CD8-positive, alpha-beta memory T cell (primary cell): ENCODE data around the gene PNPLA1. TPM values are rescaled to one million over a fixed set of nuclear protein-coding genes. Genes with fewer than 3 reads are reported as not detected.

Experiments used
- CTCF ChIA-PET: fragments of 350-600 bp; sonication (Branson Sonifier 250); formaldehyde crosslinking; loops from one replicate; lab custom pipeline; 2021; ENCODE audit warnings: antibody characterized with exemption; lab: Charles Lee
- POLR2A ChIA-PET: fragments of 350-600 bp; sonication (Branson Sonifier 250); formaldehyde crosslinking; loops from one replicate; lab custom pipeline; 2021; ENCODE audit warnings: antibody characterized with exemption; lab: Charles Lee
- DNase-seq, 5 donors: peaks; one replicate each; pipeline versions ENCODE4 v3.0.0 to v3.0.0-alpha.2; 2020 to 2022; ENCODE audit warnings: mixed read lengths in 1 of 5
- H3K27ac ChIP-seq: one replicate; pipeline ENCODE4 v1.7.0; 2013; ENCODE audit warnings: low read depth, mild to moderate bottlenecking, low read length, moderate library complexity
- H3K27me3 ChIP-seq: 2 replicates; pipeline ENCODE4 v1.7.0; 2013; ENCODE audit warnings: low read length, mild to moderate bottlenecking; ENCODE audit not compliant: insufficient read depth, poor library complexity, severe bottlenecking
- H3K36me3 ChIP-seq: 2 replicates; pipeline ENCODE4 v1.7.0; 2013; ENCODE audit warnings: mild to moderate bottlenecking, low read length, moderate library complexity; ENCODE audit not compliant: insufficient read depth
- H3K4me1 ChIP-seq: 2 replicates; pipeline ENCODE4 v1.7.0; 2013; ENCODE audit warnings: mild to moderate bottlenecking, low read length, moderate library complexity; ENCODE audit not compliant: insufficient read depth
- H3K4me3 ChIP-seq: 2 replicates; pipeline ENCODE4 v1.7.0; 2013; ENCODE audit warnings: mild to moderate bottlenecking, low read length
- H3K9me3 ChIP-seq: 2 replicates; pipeline ENCODE4 v1.7.0; 2013; ENCODE audit warnings: mild to moderate bottlenecking, low read length
- H3K27ac Mint-ChIP-seq, 8 donors: one replicate each; pipeline ENCODE4 v1.8.0; 2020 to 2021; ENCODE audit warnings: mixed read lengths in 8 of 8, mild to moderate bottlenecking in 6 of 8, inconsistent platforms in 3 of 8, moderate library complexity in 3 of 8
- H3K27me3 Mint-ChIP-seq, 2 donors: one replicate each; pipeline ENCODE4 v1.8.0; 2020 to 2021; ENCODE audit warnings: mixed read lengths in 2 of 2, mild to moderate bottlenecking in 1 of 2, moderate library complexity in 1 of 2
- H3K36me3 Mint-ChIP-seq, 3 donors: one replicate each; pipeline ENCODE4 v1.8.0; 2020 to 2021; ENCODE audit warnings: mixed read lengths in 3 of 3, inconsistent platforms in 1 of 3, mild to moderate bottlenecking in 1 of 3
- H3K4me1 Mint-ChIP-seq, 3 donors: one replicate each; pipeline ENCODE4 v1.8.0; 2020 to 2021; ENCODE audit warnings: mixed read lengths in 3 of 3, inconsistent platforms in 1 of 3, mild to moderate bottlenecking in 1 of 3
- H3K4me3 Mint-ChIP-seq, 7 donors: one replicate each; pipeline ENCODE4 v1.8.0; 2020 to 2021; ENCODE audit warnings: mixed read lengths in 7 of 7, mild to moderate bottlenecking in 6 of 7, moderate library complexity in 4 of 7, inconsistent platforms in 2 of 7
- H3K9me3 Mint-ChIP-seq, 5 donors: one replicate each; pipeline ENCODE4 v1.8.0; 2020 to 2022; ENCODE audit warnings: mixed read lengths in 5 of 5, mild to moderate bottlenecking in 3 of 5, moderate library complexity in 2 of 5, inconsistent platforms in 1 of 5
- polyA plus RNA-seq: library from polyadenylated mRNA; unstranded; fragments of 300-500 nt; fragmentation: Illumina TruSeq; gene quantifications from one replicate; pipeline ENCODE4 v1.2.3, GENCODE V29; 2021
- total RNA-seq, 2 experiments: library from RNA; stranded (reverse); gene quantifications; one replicate each; pipeline ENCODE4 v1.2.3, GENCODE V29; 2021

The PNPLA1 gene
- total and polyA plus RNA-seq, 3 experiments from 2014 or later, result not detected

GRCh38 chr6:36248980-36249379 is 20.9 kb upstream of the PNPLA1 start:
- no peak for DNase-seq
- peaks cover 0 to 1% of the 10 kb centered on the region in 2 donors for H3K27me3 Mint-ChIP-seq
- no peaks in the 10 kb centered on the region for H3K27me3 ChIP-seq
- H3K36me3 Mint-ChIP-seq, result peaks cover 0 to 4% (median 2%) of the 10 kb centered on the region in 3 donors
- H3K4me3 ChIP-seq, result no peak overlapping the region
- no peaks in the 10 kb centered on the region for H3K9me3 ChIP-seq
- no peaks in the 10 kb centered on the region for H3K4me1 Mint-ChIP-seq
- H3K27ac ChIP-seq, result no peak overlapping the region
- ChIA-PET CTCF (no interaction called here), POLR2A (no interaction called here)
- peak overlapping the region in 1 of 8 donors; percentile 43 for H3K27ac Mint-ChIP-seq
- no peaks in the 10 kb centered on the region for H3K4me1 ChIP-seq
- H3K9me3 Mint-ChIP-seq, result no peaks in the 10 kb centered on the region
- no peak overlapping the region for H3K4me3 Mint-ChIP-seq
- H3K36me3 ChIP-seq, result no peaks in the 10 kb centered on the region

- H3K4me3 Mint-ChIP-seq, result no peak overlapping the region
- H3K9me3 ChIP-seq, result no peaks in the 10 kb centered on the region
- H3K36me3 Mint-ChIP-seq, result peaks cover 0 to 4% (median 2%) of the 10 kb centered on the region in 3 donors
- H3K27ac Mint-ChIP-seq, result peak overlapping the region in 1 of 8 donors; percentile 27
- no peaks in the 10 kb centered on the region for H3K4me1 ChIP-seq
- H3K36me3 ChIP-seq, result no peaks in the 10 kb centered on the region
- DNase-seq, result no peak
- peaks cover 0 to 1% of the 10 kb centered on the region in 2 donors for H3K27me3 Mint-ChIP-seq
- no peak overlapping the region for H3K4me3 ChIP-seq
- no peaks in the 10 kb centered on the region for H3K27me3 ChIP-seq
- ChIA-PET CTCF (no interaction called here), POLR2A (no interaction called here)
- H3K27ac ChIP-seq, result no peak overlapping the region
- no peaks in the 10 kb centered on the region for H3K9me3 Mint-ChIP-seq
- H3K4me1 Mint-ChIP-seq, result no peaks in the 10 kb centered on the region
Observed at GRCh38 chr6:36249536-36249935, 20.3 kb upstream of the PNPLA1 start.

DNA sequence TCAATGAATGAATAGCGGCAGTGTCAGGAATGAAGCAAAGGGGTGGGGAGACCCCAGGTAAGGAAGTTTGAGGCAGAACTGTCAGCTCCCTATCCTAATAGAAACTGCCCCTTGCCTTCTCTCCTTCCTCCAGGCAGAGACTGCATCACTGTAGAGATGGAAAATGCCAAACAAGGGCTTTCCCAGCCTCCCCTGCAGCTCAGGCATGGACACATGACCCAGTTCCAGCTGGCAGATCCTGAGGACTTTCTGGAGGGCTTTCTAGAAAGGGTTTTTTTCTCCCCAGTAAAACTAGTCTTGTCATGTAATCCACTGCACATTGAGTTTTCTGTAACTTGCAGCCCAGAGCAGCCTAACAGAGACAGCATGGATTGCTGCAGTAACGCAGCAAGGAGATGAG is 17.9 kb upstream of the PNPLA1 start:
- no peak overlapping the region for H3K4me3 ChIP-seq
- ChIA-PET CTCF (no interaction called here), POLR2A (no interaction called here)
- no peaks in the 10 kb centered on the region for H3K4me1 ChIP-seq
- DNase-seq, result peak in 1 of 5 donors; percentile 9
- peaks cover 0 to 6% (median 3%) of the 10 kb centered on the region in 5 donors for H3K9me3 Mint-ChIP-seq
- H3K4me1 Mint-ChIP-seq, result no peaks in the 10 kb centered on the region
- H3K27me3 ChIP-seq, result no peaks in the 10 kb centered on the region
- peaks cover 3 to 5% of the 10 kb centered on the region in 2 donors for H3K27me3 Mint-ChIP-seq
- no peak overlapping the region for H3K27ac Mint-ChIP-seq
- H3K36me3 Mint-ChIP-seq, result peaks cover 0 to 6% (median 3%) of the 10 kb centered on the region in 3 donors
- H3K4me3 Mint-ChIP-seq, result no peak overlapping the region
- no peaks in the 10 kb centered on the region for H3K36me3 ChIP-seq
- no peaks in the 10 kb centered on the region for H3K9me3 ChIP-seq
- H3K27ac ChIP-seq, result no peak overlapping the region

DNA sequence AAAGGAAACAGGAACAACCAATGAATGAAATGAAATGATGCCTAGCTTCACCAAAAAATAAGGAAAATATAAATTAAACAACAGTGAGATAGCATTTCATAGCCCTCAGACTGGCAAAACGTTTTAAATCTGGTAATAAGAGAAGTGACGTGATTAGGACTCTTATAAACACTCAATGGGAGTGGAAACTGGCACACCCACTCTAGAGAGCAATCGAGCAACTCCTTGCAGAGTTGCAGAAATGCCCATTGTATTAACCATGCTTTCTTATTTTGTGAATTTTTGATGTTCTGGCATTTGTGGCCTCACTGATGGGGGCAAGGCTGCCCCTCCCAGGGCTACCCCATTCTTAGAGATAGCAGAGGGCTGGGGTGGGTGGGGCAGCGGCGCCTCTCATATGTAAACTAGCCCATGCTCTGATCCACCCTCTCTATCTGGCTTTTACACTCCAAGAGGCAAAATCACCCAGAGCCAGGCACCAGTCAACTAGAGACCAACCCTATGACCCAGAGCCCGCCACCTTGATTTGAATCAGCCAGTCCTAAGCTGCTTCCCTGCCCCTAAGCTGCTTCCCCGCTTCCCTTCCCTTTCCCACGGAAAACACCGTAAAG is 6.4 kb upstream of the PNPLA1 start:
- ChIA-PET CTCF (no interaction called here), POLR2A (no interaction called here)
- peaks cover 0 to 12% (median 0%) of the 10 kb centered on the region in 3 donors for H3K36me3 Mint-ChIP-seq
- no peaks in the 10 kb centered on the region for H3K36me3 ChIP-seq
- no peaks in the 10 kb centered on the region for H3K4me1 Mint-ChIP-seq
- no peak overlapping the region for H3K4me3 Mint-ChIP-seq
- no peak overlapping the region for H3K27ac ChIP-seq
- H3K4me3 ChIP-seq, result no peak overlapping the region
- H3K27me3 ChIP-seq, result no peaks in the 10 kb centered on the region
- DNase-seq, result no peak
- peaks cover 2 to 8% (median 6%) of the 10 kb centered on the region in 5 donors for H3K9me3 Mint-ChIP-seq
- H3K9me3 ChIP-seq, result peaks cover 5% of the 10 kb centered on the region
- no peaks in the 10 kb centered on the region for H3K4me1 ChIP-seq
- no peak overlapping the region for H3K27ac Mint-ChIP-seq
- H3K27me3 Mint-ChIP-seq, result peaks cover 4 to 26% of the 10 kb centered on the region in 2 donors

GRCh38 chr6:36265744-36266143 is 4.1 kb upstream of the PNPLA1 start:
- Mint-ChIP-seq H3K27me3 (peaks cover 13 to 36% of the 10 kb centered on the region in 2 donors), H3K36me3 (peaks cover 0 to 12% (median 0%) of the 10 kb centered on the region in 3 donors), H3K4me3 (no peak overlapping the region), H3K9me3 (peaks cover 2 to 8% (median 6%) of the 10 kb centered on the region in 5 donors), H3K27ac (no peak overlapping the region), H3K4me1 (no peaks in the 10 kb centered on the region)
- Histone ChIP-seq H3K27ac (no peak overlapping the region), H3K9me3 (peaks cover 5% of the 10 kb centered on the region), H3K27me3 (peaks cover 7% of the 10 kb centered on the region), H3K4me3 (no peak overlapping the region), H3K36me3 (no peaks in the 10 kb centered on the region), H3K4me1 (no peaks in the 10 kb centered on the region)
- ChIA-PET POLR2A (no interaction called here), CTCF (no interaction called here)
- no peak for DNase-seq

DNA sequence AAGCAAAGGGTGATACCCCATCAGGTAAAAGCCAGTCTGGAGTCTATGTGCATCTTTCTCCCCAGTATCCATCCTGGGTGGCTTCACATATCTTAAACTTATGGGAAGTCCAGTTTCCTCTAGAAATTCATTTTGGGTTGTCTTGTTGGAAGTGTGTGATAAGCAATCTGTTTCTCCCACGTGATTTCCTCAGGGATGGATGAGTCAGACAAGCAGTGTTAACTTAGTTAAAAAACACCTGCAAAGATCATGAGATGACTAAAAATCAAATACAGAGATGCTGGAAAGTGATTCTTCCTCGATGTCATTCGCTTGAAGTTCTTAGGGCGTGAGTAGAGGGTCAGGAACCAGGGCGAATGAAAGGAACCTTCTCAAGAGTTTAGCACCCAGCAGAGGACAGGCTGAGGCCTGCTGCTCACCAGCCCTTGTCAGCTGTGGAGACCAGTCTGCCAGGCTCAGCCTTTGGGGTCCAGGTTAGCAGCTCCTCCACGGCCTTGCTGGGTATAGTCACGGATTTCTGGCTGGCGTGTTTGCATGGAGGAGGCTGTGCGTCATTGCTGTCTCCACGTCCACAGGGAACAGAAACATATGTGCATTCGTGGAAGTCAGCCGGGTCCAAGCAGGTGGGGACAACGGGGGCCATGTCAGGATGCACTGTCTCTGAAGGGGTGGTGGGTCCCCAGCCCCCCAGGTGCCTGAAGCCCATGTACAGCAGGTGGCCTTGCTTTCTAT is 2.8 kb upstream of the PNPLA1 start:
- no peak for DNase-seq
- H3K36me3 Mint-ChIP-seq, result peaks cover 0 to 12% (median 0%) of the 10 kb centered on the region in 3 donors
- Histone ChIP-seq H3K9me3 (peaks cover 5% of the 10 kb centered on the region), H3K4me3 (no peak overlapping the region), H3K27ac (no peak overlapping the region), H3K36me3 (no peaks in the 10 kb centered on the region), H3K27me3 (peaks cover 7% of the 10 kb centered on the region), H3K4me1 (no peaks in the 10 kb centered on the region)
- H3K27me3 Mint-ChIP-seq, result peaks cover 17 to 42% of the 10 kb centered on the region in 2 donors
- CTCF ChIA-PET, result no interaction called here
- no peaks in the 10 kb centered on the region for H3K4me1 Mint-ChIP-seq
- peaks cover 2 to 8% (median 6%) of the 10 kb centered on the region in 5 donors for H3K9me3 Mint-ChIP-seq
- H3K4me3 Mint-ChIP-seq, result no peak overlapping the region
- H3K27ac Mint-ChIP-seq, result peak overlapping the region in 1 of 8 donors; percentile 36
- POLR2A ChIA-PET, result no interaction called here

DNA sequence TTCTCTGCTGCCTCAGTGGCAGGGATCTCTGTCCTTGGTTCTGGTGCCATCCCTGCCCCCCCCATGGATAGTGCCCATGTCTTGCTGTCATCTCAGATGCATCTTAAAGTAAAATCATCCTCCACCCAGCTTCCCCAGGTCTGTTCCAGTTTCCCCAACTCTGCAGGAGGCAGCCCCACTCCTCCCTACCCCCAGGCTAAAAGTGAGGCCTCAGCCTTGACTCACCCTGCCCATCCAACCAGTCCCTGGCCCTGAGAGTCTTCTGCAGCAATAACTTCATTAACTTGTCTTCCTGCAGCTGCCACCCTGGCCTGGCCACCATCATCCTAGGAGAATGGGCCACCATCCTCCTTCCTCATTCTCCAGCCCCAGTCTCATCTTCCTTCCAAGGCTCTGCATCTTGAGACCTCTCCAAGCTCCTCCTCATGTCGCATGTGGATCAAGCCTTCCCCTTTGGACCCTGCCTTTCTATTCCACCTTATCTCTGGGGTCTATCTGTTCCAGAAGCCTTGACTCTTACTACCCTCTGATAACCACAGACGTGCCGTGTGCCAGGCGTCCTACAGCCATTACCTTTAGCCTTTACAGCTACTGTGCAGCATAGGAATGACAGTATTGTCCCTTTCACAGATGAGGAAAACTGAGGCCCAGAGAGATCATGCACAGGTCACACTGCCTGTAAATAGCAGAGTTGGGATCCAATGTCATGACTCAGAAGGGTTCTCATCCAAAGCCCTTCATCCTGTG is 2.0 kb upstream of the PNPLA1 start:
- Mint-ChIP-seq H3K9me3 (peaks cover 2 to 8% (median 6%) of the 10 kb centered on the region in 5 donors), H3K4me1 (no peaks in the 10 kb centered on the region), H3K4me3 (no peak overlapping the region), H3K36me3 (peaks cover 0 to 12% (median 0%) of the 10 kb centered on the region in 3 donors), H3K27me3 (peaks cover 17 to 41% of the 10 kb centered on the region in 2 donors), H3K27ac (peak overlapping the region in 1 of 8 donors; percentile 36)
- Histone ChIP-seq H3K4me1 (no peaks in the 10 kb centered on the region), H3K9me3 (peaks cover 5% of the 10 kb centered on the region), H3K4me3 (no peak overlapping the region), H3K36me3 (no peaks in the 10 kb centered on the region), H3K27ac (no peak overlapping the region), H3K27me3 (peaks cover 7% of the 10 kb centered on the region)
- ChIA-PET POLR2A (no interaction called here), CTCF (no interaction called here)
- DNase-seq, result no peak
